ENCODE measurements around the gene SBF2.

The SBF2 gene

GRCh38 chr11:9838961-9839360 is 455.1 kb downstream of the SBF2 start:
- no peak for DNase-seq

DNA sequence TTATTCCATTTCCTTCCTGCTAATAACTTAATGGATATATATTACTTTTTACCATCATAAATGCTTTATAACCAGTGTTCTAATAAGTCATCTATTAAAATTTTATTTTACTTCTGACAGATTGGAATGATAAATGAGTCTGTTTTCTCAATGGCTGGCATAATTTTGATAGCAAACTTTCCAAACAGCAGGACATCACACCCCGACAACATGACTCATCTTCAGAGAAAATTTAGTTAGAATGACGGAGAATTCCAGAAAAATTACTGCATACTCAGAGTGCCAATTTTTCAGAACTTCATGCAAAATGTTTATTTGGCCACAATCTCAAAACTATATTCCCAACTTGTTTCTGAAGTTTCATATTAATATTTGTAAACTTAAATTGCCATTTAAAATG is 455.8 kb downstream of the SBF2 start:
- DNase-seq: no peak

- no peak for DNase-seq
Observed at GRCh38 chr11:9834291-9834690, 459.7 kb downstream of the SBF2 start.

GRCh38 chr11:9831122-9831521 is 462.9 kb downstream of the SBF2 start:
- DNase-seq: no peak

- DNase-seq: no peak
Observed at GRCh38 chr11:9827708-9828107, 466.3 kb downstream of the SBF2 start.

DNA sequence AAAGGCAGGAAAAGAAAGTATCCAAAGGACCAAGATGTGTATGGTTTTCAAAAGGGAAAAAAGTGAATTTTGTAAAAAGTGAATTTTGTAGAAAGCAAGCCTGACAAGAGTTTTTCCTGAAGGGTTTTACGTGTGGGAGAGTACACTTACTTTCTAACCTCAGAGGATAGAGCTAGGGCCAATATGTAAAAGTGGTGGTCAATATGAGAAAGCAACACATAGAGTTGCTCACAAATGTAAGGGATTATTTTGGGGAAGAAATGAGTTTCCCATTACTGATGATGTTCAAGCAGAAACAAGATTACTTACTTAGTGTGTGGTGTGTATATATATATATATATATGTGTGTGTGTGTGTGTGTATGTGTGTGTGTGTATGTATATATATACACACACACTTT is 467.6 kb downstream of the SBF2 start:
- DNase-seq: no peak

- DNase-seq: no peak
Observed at GRCh38 chr11:9825895-9826294, 468.1 kb downstream of the SBF2 start.

DNA sequence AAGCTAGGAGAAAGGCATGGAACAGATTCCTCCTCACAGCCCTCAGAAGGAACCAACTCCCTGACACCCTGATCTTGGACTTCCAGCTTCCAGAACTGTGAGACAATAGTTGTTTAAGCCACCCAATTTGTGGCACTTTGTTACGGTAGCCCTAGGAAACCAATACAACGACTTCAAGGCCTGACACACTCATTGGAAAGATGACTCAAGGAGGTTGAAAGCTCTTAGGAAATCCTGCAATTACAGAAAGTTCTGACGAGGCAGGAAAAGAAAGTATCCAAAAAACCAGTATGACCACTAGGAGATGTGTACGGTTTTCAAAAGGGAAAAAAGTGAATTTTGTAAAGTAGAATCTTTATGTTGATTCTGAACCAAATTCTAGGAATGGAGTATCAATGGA is 468.7 kb downstream of the SBF2 start:
- no peak for DNase-seq

DNA sequence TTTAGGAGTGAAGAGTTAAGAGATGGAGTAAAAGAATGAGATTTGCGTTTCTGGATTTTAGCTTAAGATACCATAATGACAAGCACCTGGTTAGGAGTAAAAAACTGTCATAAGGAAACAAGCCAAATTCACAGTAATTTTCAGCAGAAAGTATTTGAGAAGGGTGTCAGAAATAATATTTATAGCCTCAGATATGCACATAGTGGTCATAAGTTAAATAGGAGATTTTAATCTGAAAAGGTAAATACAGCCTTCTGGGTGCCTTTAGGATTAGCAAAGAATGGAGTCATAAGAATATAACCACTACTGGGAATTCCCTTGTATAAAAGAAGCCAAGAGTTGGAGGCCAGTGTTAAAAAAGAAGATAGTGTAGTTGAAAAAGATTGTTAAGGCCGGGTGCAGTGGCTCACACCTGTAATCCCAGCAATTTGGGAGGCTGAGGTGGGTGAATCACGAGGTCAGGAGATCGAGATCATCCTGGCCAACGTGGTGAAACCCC is 470.1 kb downstream of the SBF2 start:
- no peak for DNase-seq

DNA sequence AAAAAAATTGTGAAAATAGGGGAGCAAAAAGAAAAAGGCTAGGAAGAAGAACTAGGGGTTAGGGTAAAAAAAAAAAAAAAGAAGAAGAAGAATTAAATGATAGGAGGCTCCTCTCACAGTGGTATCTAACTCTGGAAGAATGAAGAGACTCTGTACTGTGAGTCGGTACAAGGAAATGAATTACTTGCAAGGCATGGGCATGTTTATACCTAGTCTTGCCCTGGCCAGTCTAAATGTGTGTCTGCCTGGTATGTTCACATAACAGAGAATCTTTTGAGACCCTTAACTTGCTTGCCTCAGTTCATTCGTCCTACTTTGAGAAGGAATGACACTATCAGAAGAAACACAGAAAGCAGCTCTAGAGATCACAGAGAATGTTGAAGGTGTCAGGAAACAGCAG is 470.6 kb downstream of the SBF2 start:
- DNase-seq: no peak

- DNase-seq: no peak
Observed at GRCh38 chr11:9821008-9821752, 472.8 kb downstream of the SBF2 start.

DNA sequence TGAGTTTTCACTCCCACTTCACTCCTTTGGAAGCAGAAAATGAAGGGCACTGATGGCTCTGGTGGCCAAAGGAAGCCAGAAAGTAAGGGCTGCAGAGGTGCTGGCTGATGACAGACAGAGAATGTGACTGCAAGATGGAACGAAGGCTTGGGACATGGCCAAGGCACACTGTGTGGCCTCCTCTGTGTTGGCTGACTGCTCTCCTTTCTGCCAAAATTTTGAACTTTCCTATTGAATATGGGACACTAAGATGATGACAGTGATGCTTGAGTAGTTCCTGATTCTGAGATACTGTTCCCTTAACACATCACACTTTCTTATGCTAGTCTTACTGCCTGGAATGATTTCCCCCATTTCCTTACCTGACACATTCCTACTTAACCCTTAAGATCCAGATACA is 473.8 kb downstream of the SBF2 start:
- DNase-seq: no peak

GRCh38 chr11:9817191-9817590 is 476.8 kb downstream of the SBF2 start:
- DNase-seq: no peak

DNA sequence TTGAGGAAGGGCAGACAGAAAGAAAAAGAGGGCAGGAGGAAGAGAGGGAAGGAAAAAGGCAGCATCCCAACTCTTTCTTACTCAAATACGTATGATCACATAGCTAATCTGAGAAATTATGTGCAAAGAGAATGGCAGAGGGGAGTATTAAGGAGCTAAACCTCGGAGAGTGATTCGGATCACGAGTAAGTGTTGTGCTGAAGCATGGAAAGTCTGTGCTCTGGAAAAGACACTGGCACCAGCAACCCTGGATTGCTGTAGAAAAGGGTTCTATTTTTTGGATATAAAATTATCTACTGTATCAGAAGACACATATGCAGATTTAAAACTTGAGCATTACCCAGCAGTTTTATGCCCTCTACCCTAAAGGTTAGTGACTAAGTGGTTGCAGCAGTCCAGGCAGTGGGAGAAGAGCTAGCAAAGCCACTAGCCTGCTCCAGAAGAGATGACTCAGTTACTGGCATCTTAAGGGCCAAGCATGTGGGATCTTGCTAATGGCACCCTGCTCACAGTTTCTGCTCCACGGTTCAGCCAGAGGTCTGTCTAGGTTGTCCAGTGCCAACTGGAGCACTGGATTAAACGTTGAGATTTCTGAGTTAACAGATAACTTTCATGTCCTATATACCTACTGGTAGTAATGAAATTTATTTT is 478.4 kb downstream of the SBF2 start:
- no peak for DNase-seq

DNA sequence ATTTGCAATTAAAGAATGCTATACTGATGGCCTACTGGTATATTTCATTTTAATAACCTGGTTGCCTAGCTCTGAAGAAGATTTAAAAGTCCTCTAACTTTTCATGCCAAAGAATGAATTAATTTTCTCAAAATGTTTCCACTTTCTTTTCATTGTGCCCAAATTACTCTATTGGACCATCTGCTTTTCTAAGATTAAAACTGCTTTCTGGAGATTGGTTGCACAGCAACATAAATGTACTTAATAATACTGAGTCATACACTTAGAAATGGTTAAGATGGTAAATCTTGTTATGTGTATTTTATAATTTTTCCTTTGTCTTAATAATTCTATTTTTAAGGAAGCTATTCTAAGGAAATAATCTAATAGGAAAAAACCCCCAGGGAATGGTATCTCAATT is 479.9 kb downstream of the SBF2 start:
- no peak for DNase-seq

DNA sequence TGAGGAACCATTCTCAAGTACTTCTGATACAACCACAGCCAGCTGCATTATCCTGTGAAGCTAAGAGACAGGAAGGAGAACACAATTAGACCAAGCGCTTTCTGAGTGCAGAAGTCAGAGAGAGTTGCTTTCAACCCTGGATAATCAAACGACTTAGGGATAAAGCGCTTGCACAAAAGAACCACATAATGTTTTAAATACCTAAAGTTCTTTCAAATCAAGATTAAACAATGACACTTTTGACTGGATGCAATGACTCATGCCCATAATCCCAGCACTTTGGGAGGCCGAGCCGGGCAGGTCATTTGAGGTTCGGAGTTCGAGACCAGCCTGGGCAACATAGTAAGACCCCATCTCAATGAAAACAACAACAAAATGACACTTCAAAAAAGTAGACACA is 485.1 kb downstream of the SBF2 start:
- no peak for DNase-seq

GRCh38 chr11:9806946-9807687 is 486.9 kb downstream of the SBF2 start:
- DNase-seq: no peak

DNA sequence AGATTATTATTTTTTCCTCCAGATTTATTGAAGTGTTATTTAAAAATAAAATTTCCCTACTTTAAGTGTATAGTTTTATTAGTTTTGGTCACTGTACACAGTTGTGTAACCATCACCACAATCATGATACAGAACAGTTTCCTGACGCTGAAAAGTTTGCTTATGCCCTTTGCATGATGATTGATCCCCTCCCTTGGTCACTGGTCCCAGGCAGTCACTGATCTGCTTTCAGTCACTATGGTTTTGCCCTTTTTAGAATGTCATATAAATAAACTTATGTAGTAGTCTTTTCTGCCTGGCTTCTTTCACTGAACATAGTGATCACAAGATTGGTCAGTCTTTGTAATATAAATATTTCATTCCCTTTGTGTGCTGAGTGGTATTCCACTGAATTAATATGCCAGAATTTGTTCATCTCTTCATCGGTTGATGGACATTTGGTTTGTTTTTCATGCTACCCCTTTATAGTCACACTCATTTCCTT is 489.6 kb downstream of the SBF2 start:
- DNase-seq: no peak

- no peak for DNase-seq
Observed at GRCh38 chr11:9803685-9804418, 490.2 kb downstream of the SBF2 start.

DNA sequence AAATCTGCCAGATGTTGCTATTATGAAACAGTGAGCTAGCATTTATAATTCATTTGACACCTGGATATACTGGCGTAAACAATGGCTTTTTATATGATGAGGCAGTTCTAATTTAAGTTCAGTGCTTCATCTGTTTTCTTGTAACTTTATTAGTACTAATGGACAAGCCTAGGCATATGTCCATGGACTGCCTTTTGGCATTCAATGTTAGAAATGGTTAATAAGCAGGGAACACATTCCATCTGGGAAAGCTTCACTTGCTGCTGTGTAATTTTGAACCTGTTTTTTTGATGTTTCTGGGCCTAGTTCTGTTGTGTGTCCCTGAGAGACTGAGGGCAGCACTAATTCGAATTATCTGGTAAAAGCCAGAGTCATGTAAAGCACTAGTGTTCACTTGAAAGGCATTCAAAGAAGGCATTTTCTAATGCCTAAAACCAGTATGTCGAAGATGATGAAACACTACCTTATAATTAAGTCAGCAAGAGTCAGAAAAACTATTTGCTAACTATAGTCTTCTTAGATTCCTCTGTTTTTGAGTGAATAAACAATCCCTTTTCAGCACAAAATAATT is 491.6 kb downstream of the SBF2 start:
- no peak for DNase-seq

DNA sequence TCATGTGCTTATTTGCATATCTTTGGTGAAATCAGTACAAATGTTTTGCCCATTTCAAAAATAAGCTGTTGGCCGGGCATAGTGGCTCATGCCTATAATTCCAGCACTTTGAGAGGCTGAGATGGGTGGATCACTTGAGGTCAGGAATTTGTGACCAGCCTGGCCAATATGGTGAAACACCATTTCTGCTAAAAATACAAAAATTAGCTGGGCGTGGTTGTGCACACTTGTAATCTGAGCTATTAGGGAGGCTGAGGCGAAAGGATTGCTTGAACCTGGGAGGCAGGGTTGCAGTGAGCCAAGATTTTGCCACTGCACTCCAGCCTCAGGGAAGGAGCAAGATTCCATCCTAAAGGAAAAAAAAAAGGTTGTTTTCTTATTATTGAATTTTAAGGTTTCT is 494.1 kb downstream of the SBF2 start:
- no peak for DNase-seq

- DNase-seq: no peak
Observed at GRCh38 chr11:9797300-9797699, 496.7 kb downstream of the SBF2 start.

- no peak for DNase-seq
Observed at GRCh38 chr11:9796854-9797253, 497.2 kb downstream of the SBF2 start.

Measured in CD4-positive, alpha-beta T cell treated with Interleukin-21 for 1 hour (primary cell).